ENCODE results near the gene EFCAB8.

EFCAB8 gene

DNA sequence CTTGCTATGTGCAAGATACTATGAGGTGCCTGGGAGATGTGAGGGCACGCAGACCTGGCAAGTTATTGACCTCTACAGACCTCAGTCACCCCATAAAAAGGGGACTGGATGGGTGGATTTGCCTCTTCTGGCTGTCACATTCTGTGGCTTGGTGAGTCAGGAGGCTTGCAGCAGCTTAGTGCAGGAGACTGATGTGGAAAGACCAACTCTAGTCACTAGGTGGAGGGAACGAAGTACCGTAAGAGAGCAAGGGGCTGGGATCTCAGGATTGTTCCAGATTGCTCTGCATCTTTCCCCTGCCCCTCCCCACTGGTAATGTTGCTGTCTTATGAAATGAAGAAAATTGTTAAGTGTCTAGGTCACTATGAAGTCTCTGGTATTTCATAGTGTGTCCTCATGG is 35.6 kb upstream of the EFCAB8 start:
- Histone ChIP-seq H3K27me3 (no peaks in the 10 kb centered on the region), H3K4me1 (peaks cover 40 to 58% (median 46%) of the 10 kb centered on the region in 10 experiments), H3K36me3 (peaks cover 24 to 51% (median 39%) of the 10 kb centered on the region in 11 experiments), H4K20me1 (peaks cover 66 to 81% (median 80%) of the 10 kb centered on the region in 11 experiments), H3K4me2 (peak overlapping the region; percentile 81 to 98 (median 93)), H3K4me3 (no peak overlapping the region), H3K27ac (peak overlapping the region in 6 of 11 experiments; percentile 5 to 23 (median 12); a peak in 5 of 22 replicates), H3K9me3 (replicated peaks in 1 of 11) (no peaks in the 10 kb centered on the region), H3K9ac (peak overlapping the region in 5 of 11 experiments; percentile 12 to 46 (median 22); a peak in 5 of 22 replicates)
- no peak for TF ChIP-seq Cebpa-rat (IDR thresholded peaks at IDR 0.05)

DNA sequence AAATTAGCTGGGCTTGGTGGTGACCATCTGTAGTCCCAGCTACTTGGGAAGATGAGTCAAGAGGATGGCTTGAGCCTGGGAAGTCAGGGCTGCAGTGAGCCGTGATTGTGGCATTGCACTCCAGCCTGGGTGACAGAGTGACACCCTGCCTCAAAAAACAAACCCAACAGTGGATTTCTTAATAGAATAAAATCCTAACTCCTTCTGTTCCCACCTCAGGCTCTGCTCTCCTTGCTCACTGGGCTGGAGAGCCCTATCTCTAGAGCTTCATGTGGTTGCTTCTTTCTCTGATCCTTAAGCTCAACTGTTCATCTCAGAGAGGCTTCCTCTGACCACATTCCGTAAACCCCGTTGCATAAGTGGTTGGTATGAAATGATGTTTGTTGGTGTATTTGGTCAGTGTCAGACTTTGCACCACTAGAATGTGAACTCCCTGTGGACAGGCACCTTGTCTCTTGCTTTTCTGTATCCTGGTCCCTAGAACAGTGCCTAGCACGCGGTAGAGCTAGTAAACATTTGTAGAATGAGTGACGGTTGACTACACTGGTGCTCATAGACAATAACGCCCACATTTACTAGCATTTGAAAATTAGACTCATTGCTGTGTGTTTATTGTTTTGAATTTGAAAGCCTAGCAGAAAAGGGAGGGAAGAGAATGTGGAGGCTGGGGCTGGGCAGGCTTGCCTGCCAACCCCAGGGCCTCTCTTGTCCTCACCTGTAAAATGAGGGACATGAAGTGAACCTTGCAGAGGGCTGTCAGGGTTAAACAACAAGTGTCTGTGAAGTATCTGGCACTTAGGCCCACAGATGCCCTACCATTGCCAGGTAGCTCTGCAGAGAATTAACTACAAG is 34.8 kb upstream of the EFCAB8 start:
- TF ChIP-seq Cebpa-rat (IDR thresholded peaks at IDR 0.05): no peak
- peaks cover 33 to 60% (median 47%) of the 10 kb centered on the region in 11 experiments for H3K36me3 ChIP-seq
- peaks cover 40 to 67% (median 46%) of the 10 kb centered on the region in 10 experiments for H3K4me1 ChIP-seq
- no peaks in the 10 kb centered on the region for H3K9me3 ChIP-seq (replicated peaks in 1 of 11)
- peak overlapping the region in 6 of 11 experiments; percentile 9 to 31 (median 24); a peak in 6 of 22 replicates for H3K9ac ChIP-seq
- peak overlapping the region in 5 of 11 experiments; percentile 6 to 23 (median 12); a peak in 5 of 22 replicates for H3K27ac ChIP-seq
- H3K4me2 ChIP-seq: peak overlapping the region; percentile 81 to 98 (median 93)
- H3K4me3 ChIP-seq: no peak overlapping the region
- no peaks in the 10 kb centered on the region for H3K27me3 ChIP-seq
- peaks cover 75 to 90% (median 89%) of the 10 kb centered on the region in 11 experiments for H4K20me1 ChIP-seq

DNA sequence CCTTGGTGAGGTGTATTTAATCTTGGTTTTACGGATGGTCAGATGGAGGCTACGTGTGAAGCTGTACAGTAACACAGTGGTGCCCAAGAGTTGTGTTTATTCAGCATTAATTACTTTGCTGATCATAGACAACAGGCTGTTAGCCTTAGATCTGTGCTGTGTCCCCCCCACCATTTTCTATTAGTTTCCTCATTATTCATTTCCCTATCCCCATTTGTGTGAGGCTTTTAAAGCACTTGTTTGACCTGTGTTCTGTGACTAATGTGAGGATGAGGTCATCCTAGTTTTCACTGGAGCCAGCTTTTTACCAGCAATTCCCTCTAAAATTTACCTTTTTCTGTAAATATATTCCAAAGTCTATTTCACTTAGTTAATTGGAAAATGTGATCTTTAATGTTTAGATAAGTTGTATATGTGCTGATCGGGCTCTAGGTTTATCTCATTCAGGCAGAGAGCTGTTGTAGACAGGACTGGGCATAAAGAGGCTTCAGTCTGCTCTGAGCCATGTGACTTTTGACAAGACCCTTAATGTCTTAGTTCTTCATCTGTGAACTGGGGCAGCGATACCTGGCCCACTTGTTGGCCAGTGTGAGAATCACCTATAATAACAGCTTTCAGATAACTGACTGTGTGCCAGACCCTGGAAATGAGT is 30.6 kb upstream of the EFCAB8 start:
- peaks cover 12 to 58% (median 29%) of the 10 kb centered on the region in 10 experiments for H3K4me1 ChIP-seq
- H4K20me1 ChIP-seq: peaks cover 83 to 100% (median 100%) of the 10 kb centered on the region in 11 experiments
- no peak overlapping the region for H3K4me3 ChIP-seq
- peaks cover 58 to 91% (median 88%) of the 10 kb centered on the region in 11 experiments for H3K36me3 ChIP-seq
- H3K9ac ChIP-seq: peak overlapping the region in 2 of 11 experiments; percentile 26 to 57; a peak in 2 of 22 replicates
- 0 out of 22 replicates have a peak overlapping the region, but pooled peaks of 1 of the 11 experiments have one; percentile 19 for H3K27ac ChIP-seq
- peak overlapping the region in 2 of 11 experiments; percentile 7 to 14; a peak in 2 of 22 replicates for H3K4me2 ChIP-seq
- no peak for TF ChIP-seq Cebpa-rat (IDR thresholded peaks at IDR 0.05)
- no peaks in the 10 kb centered on the region for H3K9me3 ChIP-seq (replicated peaks in 1 of 11)
- no peaks in the 10 kb centered on the region for H3K27me3 ChIP-seq

DNA sequence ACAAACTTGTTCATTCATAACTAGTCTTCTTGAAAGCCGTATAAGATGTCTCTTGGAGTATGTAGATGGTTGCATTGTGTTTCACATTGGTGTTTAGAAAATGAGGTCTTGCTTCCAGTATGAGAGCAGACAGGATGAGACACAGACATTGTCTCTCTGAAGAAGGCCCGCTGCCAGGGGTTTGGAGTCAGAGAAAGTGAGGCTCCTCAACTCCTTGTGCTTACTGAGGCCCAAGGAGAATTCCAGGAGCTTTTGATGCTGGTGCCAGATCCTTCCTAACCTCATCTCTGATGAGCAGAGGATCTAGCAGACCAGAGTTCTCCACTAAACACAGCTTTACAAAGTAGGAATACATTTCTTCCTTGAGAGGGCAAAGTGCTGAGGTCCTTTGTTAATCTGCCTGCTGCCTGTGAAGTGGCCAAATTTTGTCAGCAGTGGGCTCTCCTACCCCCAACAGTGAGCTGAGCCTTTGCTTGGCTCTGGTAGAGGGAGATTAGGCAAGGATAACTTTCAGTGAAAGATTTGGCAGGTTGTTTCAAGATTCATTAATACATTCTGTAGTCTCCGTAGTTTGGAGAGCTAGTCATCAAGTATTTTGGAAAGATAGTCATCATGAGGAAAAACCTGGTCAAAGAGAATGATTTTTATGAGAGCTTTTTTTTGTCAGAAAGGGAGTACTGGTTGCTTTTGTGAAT is 29.3 kb upstream of the EFCAB8 start:
- Histone ChIP-seq H3K4me1 (peaks cover 0 to 45% (median 17%) of the 10 kb centered on the region in 10 experiments; a peak in 17 of 20 replicates), H3K4me3 (no peak overlapping the region), H4K20me1 (peaks cover 83 to 100% (median 100%) of the 10 kb centered on the region in 11 experiments), H3K27me3 (no peaks in the 10 kb centered on the region), H3K4me2 (peak overlapping the region in 6 of 11 experiments; percentile 46 to 77 (median 68); a peak in 11 of 22 replicates), H3K36me3 (peaks cover 70 to 100% (median 98%) of the 10 kb centered on the region in 11 experiments), H3K9ac (peak overlapping the region in 5 of 11 experiments; percentile 35 to 57 (median 40); a peak in 5 of 22 replicates), H3K27ac (peak overlapping the region in 6 of 11 experiments; percentile 22 to 50 (median 40); a peak in 7 of 22 replicates), H3K9me3 (replicated peaks in 1 of 11) (no peaks in the 10 kb centered on the region)
- no peak for TF ChIP-seq Cebpa-rat (IDR thresholded peaks at IDR 0.05)

DNA sequence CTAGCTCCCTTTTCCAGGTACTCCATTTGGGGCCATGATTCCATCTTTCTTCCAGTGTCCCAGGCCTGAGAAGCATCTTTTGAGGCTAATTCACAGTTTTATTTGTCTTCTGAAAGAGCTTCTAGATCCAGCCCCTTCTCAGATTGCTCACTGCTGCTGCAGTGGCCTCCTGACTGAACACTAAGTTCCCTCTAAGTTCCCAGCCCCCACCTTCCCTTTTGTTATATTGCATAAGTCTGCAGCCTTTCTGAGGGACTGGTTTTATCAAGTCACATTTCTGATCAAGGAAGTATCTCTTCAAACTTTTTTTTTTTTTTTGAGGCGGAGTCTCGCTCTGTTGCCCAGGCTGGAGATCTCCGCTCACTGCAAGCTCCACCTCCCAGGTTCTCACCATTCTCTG is 28.3 kb upstream of the EFCAB8 start:
- 0 out of 22 replicates have a peak, but pooled peaks of 1 of the 11 experiments have one; percentile 24 for TF ChIP-seq Cebpa-rat (IDR thresholded peaks at IDR 0.05)
- Histone ChIP-seq H3K4me1 (peaks cover 0 to 43% (median 15%) of the 10 kb centered on the region in 10 experiments; a peak in 14 of 20 replicates), H3K27me3 (no peaks in the 10 kb centered on the region), H3K9ac (peak overlapping the region in 5 of 11 experiments; percentile 35 to 57 (median 48); a peak in 8 of 22 replicates), H3K4me2 (peak overlapping the region in 9 of 11 experiments; percentile 1 to 77 (median 63); a peak in 14 of 22 replicates), H3K36me3 (peaks cover 73 to 100% (median 98%) of the 10 kb centered on the region in 11 experiments), H3K27ac (peak overlapping the region in 7 of 11 experiments; percentile 22 to 50 (median 36); a peak in 9 of 22 replicates), H3K9me3 (replicated peaks in 1 of 11) (no peaks in the 10 kb centered on the region), H3K4me3 (no peak overlapping the region), H4K20me1 (peaks cover 78 to 100% (median 98%) of the 10 kb centered on the region in 11 experiments; a peak in 21 of 22 replicates)

DNA sequence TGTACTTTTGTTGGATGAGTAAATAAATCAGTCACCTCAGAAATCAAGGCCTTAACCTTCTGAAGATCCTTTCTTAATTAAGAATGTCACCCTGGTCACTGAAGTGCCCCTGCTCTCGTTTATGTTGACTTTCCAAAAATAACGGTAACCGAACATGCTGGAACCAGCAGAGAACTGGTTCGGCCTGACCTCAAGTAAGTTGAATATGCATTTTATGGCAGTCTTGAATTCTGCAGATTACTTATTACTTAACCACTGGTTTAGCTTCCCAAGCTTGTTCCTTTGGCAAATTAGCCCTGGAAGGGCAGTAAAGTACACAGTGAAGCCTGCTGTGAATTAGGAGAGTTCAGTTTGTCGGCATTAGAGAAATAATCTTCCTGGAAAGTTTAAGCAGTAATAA is 26.7 kb upstream of the EFCAB8 start:
- Histone ChIP-seq H3K4me3 (no peak overlapping the region), H3K4me2 (no peak overlapping the region), H3K36me3 (peaks cover 74 to 100% (median 98%) of the 10 kb centered on the region in 11 experiments), H3K27me3 (no peaks in the 10 kb centered on the region), H3K9me3 (replicated peaks in 1 of 11) (no peaks in the 10 kb centered on the region), H3K27ac (no peak overlapping the region), H3K4me1 (peaks cover 0 to 43% (median 19%) of the 10 kb centered on the region in 10 experiments; a peak in 17 of 20 replicates), H3K9ac (no peak overlapping the region), H4K20me1 (peaks cover 76 to 100% (median 98%) of the 10 kb centered on the region in 11 experiments; a peak in 21 of 22 replicates)
- TF ChIP-seq Cebpa-rat (IDR thresholded peaks at IDR 0.05): no peak

DNA sequence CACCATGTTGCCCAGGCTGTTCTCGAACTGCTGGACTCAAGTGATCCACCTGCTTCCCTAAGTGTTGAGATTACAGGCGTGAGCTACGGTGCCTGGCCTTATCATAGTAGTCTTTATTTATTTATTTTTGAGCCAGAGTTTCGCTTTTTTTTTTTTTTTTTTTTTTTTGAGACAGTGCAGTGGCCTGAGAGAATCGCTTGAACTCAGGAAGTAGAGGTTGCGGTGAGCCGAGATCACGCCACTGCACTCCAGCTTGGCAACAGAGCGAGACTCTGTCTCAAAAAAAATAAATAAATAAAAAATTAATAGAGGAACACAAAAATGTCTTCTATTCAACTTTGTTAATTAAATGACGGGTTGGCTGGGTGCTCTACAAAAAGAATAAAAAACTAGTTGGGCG is 26.1 kb upstream of the EFCAB8 start:
- Histone ChIP-seq H3K4me2 (no peak overlapping the region), H3K36me3 (peaks cover 74 to 100% (median 98%) of the 10 kb centered on the region in 11 experiments), H3K9ac (no peak overlapping the region), H3K27me3 (no peaks in the 10 kb centered on the region), H3K4me1 (peaks cover 0 to 40% (median 19%) of the 10 kb centered on the region in 10 experiments; a peak in 17 of 20 replicates), H3K9me3 (replicated peaks in 1 of 11) (no peaks in the 10 kb centered on the region), H4K20me1 (peaks cover 79 to 100% (median 97%) of the 10 kb centered on the region in 11 experiments; a peak in 21 of 22 replicates), H3K27ac (no peak overlapping the region), H3K4me3 (no peak overlapping the region)
- TF ChIP-seq Cebpa-rat (IDR thresholded peaks at IDR 0.05): no peak

DNA sequence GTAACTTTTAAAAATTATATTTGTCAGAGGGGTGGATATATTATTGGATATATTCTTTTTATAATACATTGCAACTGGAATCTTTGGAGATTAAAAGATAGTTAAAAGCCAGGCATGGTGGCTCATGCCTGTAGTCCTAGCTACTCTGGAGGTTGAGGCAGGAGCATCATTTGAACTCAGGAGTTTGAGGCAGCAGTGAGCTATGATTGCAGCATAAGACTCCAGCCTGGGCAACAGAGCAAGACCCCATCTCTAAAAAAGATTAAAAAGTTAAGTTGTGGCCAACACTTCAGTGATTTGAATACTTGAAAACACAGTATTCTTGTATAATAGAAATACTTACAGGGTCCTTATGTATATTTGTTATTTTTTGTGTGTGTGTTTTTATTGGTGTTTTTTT is 23.8 kb upstream of the EFCAB8 start:
- no peak overlapping the region for H3K4me3 ChIP-seq
- no peak overlapping the region for H3K4me2 ChIP-seq
- H3K9me3 ChIP-seq (replicated peaks in 1 of 11): no peaks in the 10 kb centered on the region
- no peaks in the 10 kb centered on the region for H3K27me3 ChIP-seq
- no peak overlapping the region for H3K27ac ChIP-seq
- H4K20me1 ChIP-seq: peaks cover 79 to 100% (median 97%) of the 10 kb centered on the region in 11 experiments; a peak in 21 of 22 replicates
- H3K36me3 ChIP-seq: peaks cover 79 to 100% (median 98%) of the 10 kb centered on the region in 11 experiments
- H3K9ac ChIP-seq: no peak overlapping the region
- H3K4me1 ChIP-seq: peaks cover 0 to 21% (median 12%) of the 10 kb centered on the region in 10 experiments; a peak in 18 of 20 replicates
- TF ChIP-seq Cebpa-rat (IDR thresholded peaks at IDR 0.05): no peak
